GM10248 (cell line): ENCODE measurements around the gene PALLD.
"Not testable (repeated sequence)": the region's sequence is repeated elsewhere in the genome, so short reads cannot be mapped to it uniquely, and the experiment has no call there.

Source experiments
- CTCF ChIA-PET: fragments of 300-600 bp; sonication (Branson Sonifier 250); formaldehyde crosslinking; extraction: SDS; loops from one replicate; lab custom pipeline; 2021; ENCODE audit warnings: antibody characterized with exemption; lab: Yijun Ruan, JAX
- POLR2A ChIA-PET: fragments of 350-650 bp; sonication (Branson Sonifier 250); formaldehyde crosslinking; extraction: SDS; loops from one replicate; lab custom pipeline; 2020; ENCODE audit warnings: antibody characterized with exemption; lab: Yijun Ruan, JAX
- DNase-seq: peaks from one replicate; pipeline ENCODE4 v3.0.0; 2012; ENCODE audit errors: extremely low spot score
- TF ChIP-seq, protein P1 (sequence below): IDR thresholded peaks from 2 replicates; pipeline ENCODE4 v1.5.1; 2012; ENCODE audit warnings: mild to moderate bottlenecking, low read depth; ENCODE audit errors: extremely low read depth, missing control alignments, control extremely low read depth

PALLD gene

DNA sequence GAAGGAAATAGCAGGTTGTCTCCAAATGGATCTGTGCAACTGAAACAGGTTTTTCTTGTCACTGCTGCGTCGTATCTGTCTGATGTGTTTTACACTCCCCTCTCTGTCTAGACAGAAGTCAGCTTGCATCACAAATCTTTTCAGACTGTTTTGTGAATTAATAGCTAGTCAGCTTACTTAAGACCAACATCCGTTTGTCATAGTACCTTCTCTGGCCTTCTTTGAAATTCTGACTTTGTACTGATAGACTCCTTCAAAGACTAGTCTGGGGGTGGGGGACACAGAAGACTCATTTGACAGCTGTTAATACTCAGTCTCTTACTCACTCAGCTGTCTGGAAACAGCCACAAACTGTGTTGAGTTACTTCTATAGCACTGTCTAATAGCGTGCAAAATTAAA, 197.8 kb downstream of the PALLD start:
- TF ChIP-seq, protein P1, sequence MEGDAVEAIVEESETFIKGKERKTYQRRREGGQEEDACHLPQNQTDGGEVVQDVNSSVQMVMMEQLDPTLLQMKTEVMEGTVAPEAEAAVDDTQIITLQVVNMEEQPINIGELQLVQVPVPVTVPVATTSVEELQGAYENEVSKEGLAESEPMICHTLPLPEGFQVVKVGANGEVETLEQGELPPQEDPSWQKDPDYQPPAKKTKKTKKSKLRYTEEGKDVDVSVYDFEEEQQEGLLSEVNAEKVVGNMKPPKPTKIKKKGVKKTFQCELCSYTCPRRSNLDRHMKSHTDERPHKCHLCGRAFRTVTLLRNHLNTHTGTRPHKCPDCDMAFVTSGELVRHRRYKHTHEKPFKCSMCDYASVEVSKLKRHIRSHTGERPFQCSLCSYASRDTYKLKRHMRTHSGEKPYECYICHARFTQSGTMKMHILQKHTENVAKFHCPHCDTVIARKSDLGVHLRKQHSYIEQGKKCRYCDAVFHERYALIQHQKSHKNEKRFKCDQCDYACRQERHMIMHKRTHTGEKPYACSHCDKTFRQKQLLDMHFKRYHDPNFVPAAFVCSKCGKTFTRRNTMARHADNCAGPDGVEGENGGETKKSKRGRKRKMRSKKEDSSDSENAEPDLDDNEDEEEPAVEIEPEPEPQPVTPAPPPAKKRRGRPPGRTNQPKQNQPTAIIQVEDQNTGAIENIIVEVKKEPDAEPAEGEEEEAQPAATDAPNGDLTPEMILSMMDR: no peak
- DNase-seq: no peak
- ChIA-PET CTCF (interaction anchor here (1.3 kb wide), 1 partner anchor 170 kb away, joined by 3 read pairs; no protein-coding TSS in a partner anchor), POLR2A (no interaction called here)

DNA sequence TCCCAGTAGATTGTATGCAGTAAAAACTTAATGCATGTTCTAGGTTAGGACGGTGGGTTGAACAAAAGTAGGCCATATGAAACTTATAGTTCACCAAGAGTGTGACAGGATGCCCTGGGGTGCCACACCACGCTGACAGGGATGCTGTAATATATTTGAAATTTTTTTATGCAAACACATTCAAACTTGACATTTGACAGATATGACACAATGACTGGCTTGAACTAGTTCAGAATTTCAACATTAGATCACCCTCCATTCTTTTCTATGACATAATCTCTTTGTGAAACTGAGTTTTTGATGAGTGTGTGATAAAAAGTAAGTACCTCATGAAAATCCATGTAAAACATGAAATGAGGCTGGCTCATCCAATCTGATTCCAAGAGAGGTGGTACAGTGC, 198.4 kb downstream of the PALLD start:
- TF ChIP-seq, protein P1: no peak
- POLR2A ChIA-PET: no interaction called here
- CTCF ChIA-PET: no interaction called here
- DNase-seq: no peak

- TF ChIP-seq, protein P1: no peak
- no peak for DNase-seq
- POLR2A ChIA-PET: no interaction called here
- CTCF ChIA-PET: interaction anchor here (0.8 to 1.3 kb wide), 3 partner anchors 10 to 17 kb away, joined by 3 to 5 read pairs (median 3); no protein-coding TSS in a partner anchor
These were observed 199.4 kb downstream of the PALLD start for GRCh38 chr4:168696280-168696679.

DNA sequence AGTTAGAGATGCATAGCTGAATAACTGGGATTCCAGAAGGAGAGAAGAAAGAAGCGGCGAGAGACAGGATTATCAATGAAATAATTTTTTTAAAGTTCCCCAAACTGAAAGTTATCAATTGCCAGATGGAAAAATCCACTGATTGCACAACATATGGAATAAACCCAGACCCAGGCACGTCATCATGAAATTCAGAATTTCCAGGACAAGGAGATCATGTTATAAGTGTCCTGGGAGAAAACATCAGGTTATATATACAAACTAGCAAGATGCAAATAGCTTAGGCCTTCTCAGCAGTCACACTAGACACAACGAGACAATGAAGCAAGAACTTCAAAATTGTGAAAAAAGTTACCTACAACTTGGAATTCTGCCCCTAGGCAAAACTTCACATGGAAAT, 200.0 kb downstream of the PALLD start:
- ChIA-PET POLR2A (no interaction called here), CTCF (interaction anchor here (0.8 to 1.3 kb wide), 3 partner anchors 10 to 17 kb away, joined by 3 to 5 read pairs (median 3); no protein-coding TSS in a partner anchor)
- DNase-seq: no peak
- TF ChIP-seq, protein P1: no peak

- TF ChIP-seq, protein P1: no peak
- CTCF ChIA-PET: no interaction called here
- POLR2A ChIA-PET: no interaction called here
- DNase-seq: no peak
These were observed 202.5 kb downstream of the PALLD start for GRCh38 chr4:168699224-168699878.

GRCh38 chr4:168701061-168701460, 204.2 kb downstream of the PALLD start:
- TF ChIP-seq, protein P1: no peak
- CTCF ChIA-PET: no interaction called here
- POLR2A ChIA-PET: no interaction called here
- no peak for DNase-seq

DNA sequence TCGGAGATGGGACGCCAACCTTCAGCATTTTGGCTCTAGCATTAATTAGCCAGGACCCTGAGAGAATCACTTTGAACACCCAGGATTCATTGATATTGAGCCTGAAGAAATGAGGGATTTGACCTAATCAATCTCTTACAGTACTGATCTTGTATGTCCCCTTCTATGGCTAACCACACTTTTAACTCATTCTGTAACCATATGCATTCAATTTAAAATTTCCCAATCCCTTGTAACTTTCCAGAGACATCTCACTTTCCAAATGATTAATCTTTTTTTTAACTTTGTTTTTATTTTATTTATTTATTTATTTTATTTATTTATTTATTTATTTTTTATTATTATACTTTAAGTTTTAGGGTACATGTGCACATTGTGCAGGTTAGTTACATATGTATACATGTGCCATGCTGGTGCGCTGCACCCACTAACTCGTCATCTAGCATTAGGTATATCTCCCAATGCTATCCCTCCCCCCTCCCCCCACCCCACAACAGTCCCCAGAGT, 205.8 kb downstream of the PALLD start:
- POLR2A ChIA-PET, CTCF ChIA-PET, DNase-seq: not testable (repeated sequence)
